Brain microvascular endothelial cell (primary cell): Measurements from ENCODE around the gene ALDH3B1.

Source experiments
- DNase-seq: peaks from one replicate; pipeline ENCODE4 v3.0.0-alpha.2; 2020
- H3K27ac ChIP-seq: fragments of 250-450 bp; sonication (Bioruptor Pico); 2 replicates; pipeline ENCODE4 v1.5.1; 2020; ENCODE audit warnings: mild to moderate bottlenecking, moderate library complexity
- H3K27me3 ChIP-seq: fragments of 250-450 bp; sonication (Bioruptor Pico); replicated peaks from 2 replicates; pipeline ENCODE4 v1.5.1; 2020; ENCODE audit warnings: mild to moderate bottlenecking
- H3K36me3 ChIP-seq: fragments of 250-450 bp; sonication (Bioruptor Pico); replicated peaks from 2 replicates; pipeline ENCODE4 v1.5.1; 2020; ENCODE audit warnings: mild to moderate bottlenecking
- H3K4me3 ChIP-seq: 2 replicates; pipeline ENCODE4 v1.5.1; 2011; ENCODE audit warnings: low read depth, mild to moderate bottlenecking, control low read depth, low read length, moderate library complexity
- in situ Hi-C: cut with HindIII; loops from 2 replicates; pipeline ENCODE4 v1.10.0; 2017; ENCODE audit warnings: low sequenced_read_pairs, low pct_ligation_motif_present
- TF ChIP-seq, protein P1 (sequence below): IDR thresholded peaks from 2 replicates; pipeline ENCODE4 v1.5.1; 2011; ENCODE audit warnings: low read depth, mild to moderate bottlenecking, moderate library complexity, low read length, control low read depth, inconsistent platforms; ENCODE audit errors: missing control alignments

Gene ALDH3B1

DNA sequence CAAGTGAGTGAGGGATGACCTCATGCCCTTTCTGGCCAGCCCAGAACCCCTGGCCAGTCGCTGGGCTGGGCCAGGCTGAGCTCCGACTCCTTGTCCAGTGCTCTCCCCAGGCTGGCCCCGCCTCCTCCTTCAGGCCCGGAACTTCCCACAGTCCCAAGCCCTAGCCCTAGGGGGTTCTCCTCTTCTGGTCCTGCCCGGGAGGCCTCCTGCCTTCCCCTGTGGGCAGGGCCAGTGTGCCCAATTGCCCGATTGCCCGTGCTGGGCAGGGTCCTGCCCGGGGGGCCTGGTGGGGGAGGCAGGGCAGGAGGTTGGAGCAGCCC, 32.9 kb downstream of the ALDH3B1 start:
- Histone ChIP-seq H3K4me3 (no peak overlapping the region), H3K27ac (peak overlapping the region; percentile 82), H3K27me3 (no peaks in the 10 kb centered on the region), H3K36me3 (peaks cover 51% of the 10 kb centered on the region)
- in situ Hi-C loops = no loop called here
- TF ChIP-seq, protein P1, sequence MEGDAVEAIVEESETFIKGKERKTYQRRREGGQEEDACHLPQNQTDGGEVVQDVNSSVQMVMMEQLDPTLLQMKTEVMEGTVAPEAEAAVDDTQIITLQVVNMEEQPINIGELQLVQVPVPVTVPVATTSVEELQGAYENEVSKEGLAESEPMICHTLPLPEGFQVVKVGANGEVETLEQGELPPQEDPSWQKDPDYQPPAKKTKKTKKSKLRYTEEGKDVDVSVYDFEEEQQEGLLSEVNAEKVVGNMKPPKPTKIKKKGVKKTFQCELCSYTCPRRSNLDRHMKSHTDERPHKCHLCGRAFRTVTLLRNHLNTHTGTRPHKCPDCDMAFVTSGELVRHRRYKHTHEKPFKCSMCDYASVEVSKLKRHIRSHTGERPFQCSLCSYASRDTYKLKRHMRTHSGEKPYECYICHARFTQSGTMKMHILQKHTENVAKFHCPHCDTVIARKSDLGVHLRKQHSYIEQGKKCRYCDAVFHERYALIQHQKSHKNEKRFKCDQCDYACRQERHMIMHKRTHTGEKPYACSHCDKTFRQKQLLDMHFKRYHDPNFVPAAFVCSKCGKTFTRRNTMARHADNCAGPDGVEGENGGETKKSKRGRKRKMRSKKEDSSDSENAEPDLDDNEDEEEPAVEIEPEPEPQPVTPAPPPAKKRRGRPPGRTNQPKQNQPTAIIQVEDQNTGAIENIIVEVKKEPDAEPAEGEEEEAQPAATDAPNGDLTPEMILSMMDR = no peak
- no peak for DNase-seq

DNA sequence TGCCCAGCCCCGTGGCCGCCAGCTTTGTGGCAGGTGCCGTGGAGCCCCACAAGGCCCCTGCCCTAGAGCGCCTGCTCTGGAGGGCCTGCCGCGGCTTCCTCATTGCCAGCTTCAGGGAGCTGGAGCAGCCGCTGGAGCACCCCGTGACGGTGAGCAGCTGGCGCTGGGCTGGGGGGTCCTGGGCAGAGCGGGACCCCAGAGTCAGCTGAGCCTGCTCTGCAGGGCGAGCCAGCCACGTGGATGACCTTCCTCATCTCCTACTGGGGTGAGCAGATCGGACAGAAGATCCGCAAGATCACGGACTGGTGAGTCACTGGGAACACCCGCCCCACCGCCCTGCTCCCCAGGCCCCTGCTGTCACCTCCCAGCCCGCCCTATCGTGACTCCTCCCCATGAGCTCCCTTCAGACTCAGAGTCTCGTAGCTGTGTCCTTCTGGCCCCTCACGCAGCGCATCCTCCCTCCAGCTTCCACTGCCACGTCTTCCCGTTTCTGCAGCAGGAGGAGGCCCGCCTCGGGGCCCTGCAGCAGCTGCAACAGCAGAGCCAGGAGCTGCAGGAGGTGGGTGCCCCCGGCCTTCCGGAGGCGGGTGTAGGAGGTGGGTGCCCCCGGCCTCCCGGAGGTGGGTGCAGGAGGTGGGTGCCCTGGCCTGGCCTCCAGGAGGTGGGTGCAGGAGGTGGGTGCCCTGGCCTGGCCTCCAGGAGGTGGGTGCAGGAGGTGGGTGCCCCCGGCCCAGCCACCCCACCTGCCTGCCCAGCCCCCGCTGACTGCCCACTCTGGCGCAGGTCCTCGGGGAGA, 33.4 kb downstream of the ALDH3B1 start:
- Histone ChIP-seq H3K36me3 (peaks cover 55% of the 10 kb centered on the region), H3K4me3 (no peak overlapping the region), H3K27ac (peak overlapping the region; percentile 82)

DNA sequence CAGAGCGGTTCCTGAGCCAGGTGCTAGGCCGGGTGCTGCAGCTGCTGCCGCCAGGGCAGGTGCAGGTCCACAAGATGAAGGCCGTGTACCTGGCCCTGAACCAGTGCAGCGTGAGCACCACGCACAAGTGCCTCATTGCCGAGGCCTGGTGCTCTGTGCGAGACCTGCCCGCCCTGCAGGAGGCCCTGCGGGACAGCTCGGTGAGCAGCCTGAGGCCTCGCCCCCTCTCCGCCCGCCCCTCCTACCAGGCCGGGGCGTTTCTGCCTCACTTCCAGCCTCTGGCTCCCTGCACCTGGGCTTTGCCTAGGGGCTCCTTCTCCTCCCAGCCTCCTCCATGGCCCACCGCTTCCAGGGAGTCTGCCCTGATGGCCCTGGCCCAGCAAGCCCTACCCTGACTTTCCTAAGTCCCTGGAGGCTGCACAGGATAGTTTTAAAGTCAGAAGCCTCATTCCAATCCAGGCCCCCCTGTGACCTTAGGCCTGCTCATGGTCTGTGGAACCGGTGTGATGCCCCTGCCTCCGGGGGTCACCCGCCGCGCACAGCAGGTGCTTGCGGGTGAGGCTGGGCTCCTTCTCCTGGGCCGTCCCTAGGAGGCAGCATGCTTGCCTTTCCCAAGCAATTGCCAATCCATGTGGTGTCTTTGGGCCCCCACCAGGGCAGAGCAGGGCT, 34.2 kb downstream of the ALDH3B1 start:
- no peak overlapping the region for H3K4me3 ChIP-seq
- in situ Hi-C loops = no loop called here
- no peak for DNase-seq
- no peaks in the 10 kb centered on the region for H3K27me3 ChIP-seq
- TF ChIP-seq, protein P1 = peak; percentile 22
- no peak overlapping the region for H3K27ac ChIP-seq
- H3K36me3 ChIP-seq = peaks cover 63% of the 10 kb centered on the region

More for the DNA sequence above, 33.4 kb downstream of the ALDH3B1 start:
- TF ChIP-seq, protein P1 = no peak
- in situ Hi-C loops = no loop called here
- DNase-seq = peak; percentile 83
- no peaks in the 10 kb centered on the region for H3K27me3 ChIP-seq

DNA sequence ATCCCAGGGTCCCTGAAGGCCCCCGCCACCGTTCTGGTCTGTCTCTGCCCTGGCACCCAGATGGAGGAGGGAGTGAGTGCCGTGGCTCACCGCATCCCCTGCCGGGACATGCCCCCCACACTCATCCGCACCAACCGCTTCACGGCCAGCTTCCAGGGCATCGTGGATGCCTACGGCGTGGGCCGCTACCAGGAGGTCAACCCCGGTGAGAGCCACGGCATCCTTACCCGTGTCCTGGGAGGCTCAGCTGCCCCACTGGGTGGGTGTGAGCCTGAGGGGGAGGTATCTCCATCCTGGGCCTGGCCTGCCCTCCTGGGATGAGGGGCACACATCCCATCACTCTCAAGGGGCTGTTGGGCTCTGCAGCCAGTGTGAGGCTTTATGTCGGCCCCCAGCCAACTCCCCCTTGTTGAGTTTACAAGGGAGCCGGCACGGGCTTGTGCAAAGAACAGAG, 34.8 kb downstream of the ALDH3B1 start:
- in situ Hi-C loops = no loop called here
- TF ChIP-seq, protein P1 = no peak
- no peaks in the 10 kb centered on the region for H3K27me3 ChIP-seq
- no peak overlapping the region for H3K27ac ChIP-seq
- no peak overlapping the region for H3K4me3 ChIP-seq
- DNase-seq = no peak
- H3K36me3 ChIP-seq = peaks cover 69% of the 10 kb centered on the region

DNA sequence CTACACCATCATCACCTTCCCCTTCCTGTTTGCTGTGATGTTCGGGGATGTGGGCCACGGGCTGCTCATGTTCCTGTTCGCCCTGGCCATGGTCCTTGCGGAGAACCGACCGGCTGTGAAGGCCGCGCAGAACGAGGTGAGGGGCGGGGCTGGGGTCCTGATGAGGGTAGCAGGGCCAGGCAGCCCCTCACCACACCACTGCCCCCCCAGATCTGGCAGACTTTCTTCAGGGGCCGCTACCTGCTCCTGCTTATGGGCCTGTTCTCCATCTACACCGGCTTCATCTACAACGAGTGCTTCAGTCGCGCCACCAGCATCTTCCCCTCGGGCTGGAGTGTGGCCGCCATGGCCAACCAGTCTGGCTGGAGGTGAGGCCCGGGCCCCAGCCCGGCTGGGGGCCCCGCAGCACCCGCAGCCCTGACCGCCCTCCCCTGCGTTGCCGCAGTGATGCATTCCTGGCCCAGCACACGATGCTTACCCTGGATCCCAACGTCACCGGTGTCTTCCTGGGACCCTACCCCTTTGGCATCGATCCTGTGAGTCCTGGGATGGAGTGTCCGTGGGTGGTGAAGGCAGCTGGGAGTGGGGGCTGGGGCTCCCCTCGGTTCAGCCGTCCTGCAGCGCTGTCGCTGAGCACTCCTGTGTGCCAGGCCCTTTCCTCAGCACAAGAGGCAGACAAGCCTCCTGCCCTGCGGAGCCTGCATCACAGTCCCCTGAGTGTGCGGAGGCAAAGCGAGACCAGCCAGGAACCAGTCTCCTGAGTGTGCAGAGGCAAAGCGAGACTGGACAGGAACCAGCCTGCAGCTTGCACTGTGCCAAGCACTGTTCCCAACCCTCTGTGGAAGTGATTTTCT, 37.5 kb downstream of the ALDH3B1 start:
- TF ChIP-seq, protein P1 = no peak
- DNase-seq = no peak
- no peaks in the 10 kb centered on the region for H3K27me3 ChIP-seq
- no peak overlapping the region for H3K4me3 ChIP-seq
- no peak overlapping the region for H3K27ac ChIP-seq
- in situ Hi-C loops = no loop called here
- H3K36me3 ChIP-seq = peaks cover 86% of the 10 kb centered on the region
